Aorta (tissue), 5 donors: ENCODE results near the gene SUSD4. TPM values are rescaled to one million over a fixed set of nuclear protein-coding genes. Genes with fewer than 3 reads are reported as not detected.

ENCODE experiments used
- ATAC-seq: fragments of 200-7000 bp; cut with Tn5 transposase; one replicate; pipeline ENCODE4 v1.9.1; 2022; ENCODE audit warnings: moderate library complexity; ENCODE audit not compliant: low FRiP score
- DNase-seq, 2 donors: peaks; one replicate each; pipeline ENCODE4 v3.0.0-alpha.2; 2020
- H3K27ac ChIP-seq, 2 donors: one replicate each; pipeline ENCODE4 v1.5.1; 2013; ENCODE audit warnings: low read length in 2 of 2, mild to moderate bottlenecking in 2 of 2, moderate library complexity in 2 of 2, control low read depth in 1 of 2, inconsistent platforms in 1 of 2, low read depth in 1 of 2
- H3K27me3 ChIP-seq, 2 donors: one replicate each; pipeline ENCODE4 v1.6.1; 2013; ENCODE audit warnings: control low read depth in 1 of 2, low read length in 1 of 2, mild to moderate bottlenecking in 1 of 2, moderate library complexity in 1 of 2; ENCODE audit not compliant: insufficient read depth in 2 of 2, control insufficient read depth in 1 of 2
- H3K36me3 ChIP-seq, 2 donors: one replicate each; pipeline ENCODE4 v1.6.1; 2013; ENCODE audit warnings: control low read depth in 1 of 2, low read length in 1 of 2, mild to moderate bottlenecking in 1 of 2; ENCODE audit not compliant: insufficient read depth in 2 of 2, control insufficient read depth in 1 of 2
- H3K4me1 ChIP-seq, 2 donors: one replicate each; pipeline ENCODE4 v1.6.1; 2013; ENCODE audit warnings: low read length in 2 of 2, control low read depth in 1 of 2, mild to moderate bottlenecking in 1 of 2, moderate library complexity in 1 of 2; ENCODE audit not compliant: insufficient read depth in 2 of 2, control insufficient read depth in 1 of 2
- H3K4me3 ChIP-seq, 2 donors: one replicate each; pipeline ENCODE4 v1.5.1; 2013; ENCODE audit warnings: low read length in 2 of 2, control low read depth in 1 of 2, mild to moderate bottlenecking in 1 of 2
- H3K9me3 ChIP-seq: one replicate; pipeline ENCODE4 v1.6.1; 2013; ENCODE audit warnings: mild to moderate bottlenecking, low read length; ENCODE audit not compliant: control insufficient read depth
- WGBS, 2 donors: extraction: QIAGEN DNeasy Blood & Tissue Kit; methylation state at CpG; one replicate each; pipeline ENCODE4 v1.1.7; 2013; 5-methylcytosine and 5-hydroxymethylcytosine counted together
- intact Hi-C, 2 donors: fragments of 100-400 bp; cut with DNase I; formaldehyde crosslinking; loops; one replicate each; pipeline versions ENCODE4 v1.14.2 to v1.15.0; 2022
- polyA plus RNA-seq, 2 donors: library from polyadenylated mRNA; stranded (reverse); fragments of 200-250 nt; gene quantifications; one replicate each; pipeline ENCODE4 v1.2.3, GENCODE V29; 2013
- total RNA-seq, 2 donors: library from RNA; stranded (reverse); fragmentation: NEBNext Ultra II Directional; extraction: Animal tissue kit (Norgen Biotek cat#: 25700); gene quantifications; one replicate each; pipeline ENCODE4 v1.2.1, GENCODE V29; 2021
- donor health status: healthy with polysubstance abuse.
- donor health status: Bipolar disorder and iron deficiency.
- donor health status: DM: no; HTN: no; CAD: no.
- donor health status: DM: no; HTN: no; CAD: no.
- donor health status: DM: yes; HTN: yes; CAD: no.

SUSD4 gene
- total and polyA plus RNA-seq, 4 donors: 0.46 to 0.81 (median 0.57) TPM

DNA sequence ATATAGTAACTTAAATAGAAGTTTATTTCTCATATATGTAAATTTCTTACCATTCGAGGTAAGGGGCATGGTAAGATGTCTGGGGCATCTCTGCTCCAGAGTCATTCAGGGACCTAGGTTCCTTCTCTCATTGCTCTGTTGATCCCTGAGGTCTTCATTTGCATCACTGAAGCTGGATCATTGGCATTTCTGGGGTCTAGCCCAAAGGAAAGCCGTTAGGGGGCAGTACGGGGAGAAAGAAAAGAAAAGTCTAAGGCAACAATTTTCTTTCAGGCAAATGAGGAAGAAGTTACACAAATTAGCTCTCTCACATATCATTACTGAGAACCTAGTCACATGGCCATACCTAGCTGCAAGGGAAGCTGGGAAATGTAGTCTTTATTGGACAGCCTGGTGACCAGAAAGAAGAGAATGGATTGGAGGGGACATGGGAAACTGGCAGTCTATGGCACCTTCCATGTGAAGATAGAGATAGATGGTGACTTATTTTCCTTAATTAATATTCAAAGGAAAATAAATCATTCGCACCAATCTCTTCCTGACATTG, 10.2 kb upstream of the SUSD4 start:
- intact Hi-C loops: no loop called here
- Histone ChIP-seq H3K27ac (no peak overlapping the region), H3K27me3 (peaks cover 0 to 4% of the 10 kb centered on the region in 2 donors), H3K9me3 (peaks cover 4% of the 10 kb centered on the region), H3K36me3 (no peaks in the 10 kb centered on the region), H3K4me1 (no peaks in the 10 kb centered on the region), H3K4me3 (no peak overlapping the region)
- no peak for DNase-seq
- 73 to 80% methylated on average over 4 of the region's 4 CpGs for WGBS, 2 donors
- no peak for ATAC-seq

GRCh38 chr1:223364685-223365382, 858 bp upstream of the SUSD4 start:
- H3K36me3 ChIP-seq: no peaks in the 10 kb centered on the region
- DNase-seq (peak in 1 of 2 donors; percentile 79), ATAC-seq (peak; percentile 42)
- WGBS, 2 donors: 2% methylated on average over 43 to 55 of the region's 55 CpGs
- intact Hi-C loops: loop anchor here in 1 of 2 donors (10.0 kb wide), 1 partner anchor 230 kb away; no protein-coding TSS in a partner anchor
- H3K27ac ChIP-seq: no peak overlapping the region
- peaks cover 0 to 2% of the 10 kb centered on the region in 2 donors for H3K27me3 ChIP-seq
- H3K4me3 ChIP-seq: peak overlapping the region; percentile 23 to 60
- H3K4me1 ChIP-seq: no peaks in the 10 kb centered on the region
- H3K9me3 ChIP-seq: no peaks in the 10 kb centered on the region

GRCh38 chr1:223363057-223363855, 720 bp downstream of the SUSD4 start:
- 1% methylated on average over 27 to 44 of the region's 44 CpGs for WGBS, 2 donors
- peaks cover 0 to 2% of the 10 kb centered on the region in 2 donors for H3K27me3 ChIP-seq
- intact Hi-C loops: loop anchor here in 1 of 2 donors (10.0 kb wide), 1 partner anchor 228 kb away; no protein-coding TSS in a partner anchor

GRCh38 chr1:223358826-223359225, 5.2 kb downstream of the SUSD4 start:
- ATAC-seq: no peak
- Histone ChIP-seq H3K27me3 (no peaks in the 10 kb centered on the region), H3K4me1 (no peaks in the 10 kb centered on the region), H3K36me3 (no peaks in the 10 kb centered on the region), H3K4me3 (no peak overlapping the region), H3K27ac (no peak overlapping the region), H3K9me3 (no peaks in the 10 kb centered on the region)
- DNase-seq: no peak
- WGBS, 2 donors: 87 to 88% methylated on average over 3 of the region's 3 CpGs
- intact Hi-C loops: no loop called here

More at GRCh38 chr1:223363057-223363855, 720 bp downstream of the SUSD4 start:
- Histone ChIP-seq H3K27ac (no peak overlapping the region), H3K4me3 (peak overlapping the region in 1 of 2 donors; percentile 60), H3K36me3 (no peaks in the 10 kb centered on the region), H3K9me3 (no peaks in the 10 kb centered on the region), H3K4me1 (no peaks in the 10 kb centered on the region)
- peak; percentile 78 for ATAC-seq
- peak in 1 of 2 donors; percentile 81 for DNase-seq

GRCh38 chr1:223355699-223356098, 8.3 kb downstream of the SUSD4 start:
- intact Hi-C loops: no loop called here
- H3K36me3 ChIP-seq: no peaks in the 10 kb centered on the region
- no peaks in the 10 kb centered on the region for H3K4me1 ChIP-seq
- DNase-seq (no peak), ATAC-seq (no peak)
- no peak overlapping the region for H3K4me3 ChIP-seq
- H3K27ac ChIP-seq: no peak overlapping the region
- 93% methylated on average over 2 of the region's 2 CpGs for WGBS, 2 donors
- H3K27me3 ChIP-seq: no peaks in the 10 kb centered on the region
- H3K9me3 ChIP-seq: no peaks in the 10 kb centered on the region

DNA sequence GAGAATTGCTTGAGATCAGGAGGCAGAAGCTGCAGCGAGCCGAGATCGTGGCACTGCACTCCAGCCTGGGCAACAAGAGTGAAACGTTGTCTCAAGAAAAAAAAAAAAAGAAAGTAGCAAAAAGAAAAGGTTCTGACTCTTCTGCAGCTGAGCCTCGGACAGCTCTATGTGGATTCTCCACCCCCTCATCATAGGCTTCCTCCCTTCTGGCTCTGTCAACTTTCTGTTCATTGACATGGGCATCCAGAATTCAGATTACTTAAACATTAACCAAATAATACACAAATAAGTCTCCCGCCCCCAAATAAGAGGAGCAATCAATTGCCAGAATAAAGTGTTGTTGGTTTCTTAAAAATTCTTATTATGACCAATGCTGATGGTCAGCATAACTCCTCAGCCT, 10.0 kb downstream of the SUSD4 start:
- Histone ChIP-seq H3K4me3 (no peak overlapping the region), H3K27me3 (no peaks in the 10 kb centered on the region), H3K27ac (no peak overlapping the region), H3K36me3 (no peaks in the 10 kb centered on the region), H3K4me1 (no peaks in the 10 kb centered on the region), H3K9me3 (no peaks in the 10 kb centered on the region)
- no peak for ATAC-seq
- 67 to 68% methylated on average over 6 of the region's 6 CpGs for WGBS, 2 donors
- intact Hi-C loops: no loop called here
- no peak for DNase-seq

- Histone ChIP-seq H3K4me1 (no peaks in the 10 kb centered on the region), H3K27ac (no peak overlapping the region), H3K9me3 (no peaks in the 10 kb centered on the region), H3K4me3 (no peak overlapping the region), H3K36me3 (no peaks in the 10 kb centered on the region), H3K27me3 (no peaks in the 10 kb centered on the region)
- intact Hi-C loops: no loop called here
- DNase-seq: no peak
- no peak for ATAC-seq
- WGBS, 2 donors: 55 to 61% methylated on average over 7 of the region's 7 CpGs
Observed at GRCh38 chr1:223352944-223353343, 11.0 kb downstream of the SUSD4 start.

GRCh38 chr1:223350361-223350908, 13.5 kb downstream of the SUSD4 start:
- no peaks in the 10 kb centered on the region for H3K27me3 ChIP-seq
- no peaks in the 10 kb centered on the region for H3K4me1 ChIP-seq
- no peaks in the 10 kb centered on the region for H3K36me3 ChIP-seq
- H3K27ac ChIP-seq: no peak overlapping the region
- WGBS, 2 donors: 77 to 86% methylated on average over 5 of the region's 5 CpGs
- no peaks in the 10 kb centered on the region for H3K9me3 ChIP-seq
- no peak for ATAC-seq
- DNase-seq: no peak
- intact Hi-C loops: no loop called here
- no peak overlapping the region for H3K4me3 ChIP-seq
